Measurements from ENCODE around the gene NAALADL2.

GRCh38 chr3:175297216-175297615 lies 438.1 kb downstream of the NAALADL2 start:
- TF ChIP-seq CTCF (IDR thresholded peaks at IDR 0.05) (no peak), POLR2A (IDR thresholded peaks at IDR 0.05) (no peak)
